H1 (cell line): ENCODE data around the gene STK33. TPM values are rescaled to one million over a fixed set of nuclear protein-coding genes. Genes with fewer than 3 reads are reported as not detected.

ENCODE experiments used
- CTCF ChIA-PET: fragments of 300-600 bp; sonication (Branson Sonifier 250); formaldehyde crosslinking; loops from one replicate; lab custom pipeline; 2021; ENCODE audit not compliant: partially characterized antibody; lab: Charles Lee
- POLR2A ChIA-PET: fragments of 300-600 bp; sonication (Branson Sonifier 250); formaldehyde crosslinking; loops from one replicate; lab custom pipeline; 2021; ENCODE audit warnings: inconsistent platforms; ENCODE audit not compliant: partially characterized antibody; lab: Charles Lee
- DNase-seq, 2 experiments: peaks; one replicate each; pipeline versions ENCODE4 v3.0.0 to v3.0.0-alpha.2; 2010 to 2022; ENCODE audit warnings: low spot score in 2 of 2, low read depth in 1 of 2, mixed read lengths in 1 of 2
- FAIRE-seq: peaks from 2 replicates; lab custom pipeline; 2011; peaks lifted over from hg19 to GRCh38; lab: Jason Lieb, UNC
- H2AFZ ChIP-seq: 2 replicates; pipeline ENCODE4 v1.8.1; 2012; ENCODE audit warnings: low read length, inconsistent platforms
- H2AK5ac ChIP-seq: 2 replicates; pipeline ENCODE4 v1.6.1; 2013; ENCODE audit warnings: low read depth, low read length
- H2BK120ac ChIP-seq: replicated peaks from 2 replicates; pipeline ENCODE3; 2013; ENCODE audit warnings: low read depth, low read length, inconsistent platforms
- H2BK12ac ChIP-seq: 2 replicates; pipeline ENCODE4 v1.6.1; 2013; ENCODE audit warnings: low read depth, low read length
- H2BK15ac ChIP-seq: 2 replicates; pipeline ENCODE4 v1.6.1; 2013; ENCODE audit warnings: low read length
- H2BK20ac ChIP-seq: 2 replicates; pipeline ENCODE4 v1.6.1; 2013; ENCODE audit warnings: low read length
- H2BK5ac ChIP-seq: 2 replicates; pipeline ENCODE4 v1.6.1; 2013; ENCODE audit warnings: low read depth, low read length
- H3K14ac ChIP-seq: 2 replicates; pipeline ENCODE4 v1.6.1; 2013; ENCODE audit warnings: inconsistent platforms; ENCODE audit not compliant: insufficient read length
- H3K18ac ChIP-seq: 2 replicates; pipeline ENCODE4 v1.6.1; 2013; ENCODE audit warnings: low read length; ENCODE audit errors: extremely low read depth
- H3K23ac ChIP-seq: 2 replicates; pipeline ENCODE4 v1.6.1; 2013; ENCODE audit warnings: inconsistent platforms; ENCODE audit not compliant: insufficient read length
- H3K23me2 ChIP-seq: 2 replicates; pipeline ENCODE4 v1.6.1; 2013; ENCODE audit warnings: low read depth, low read length
- H3K27ac ChIP-seq: 2 replicates; pipeline ENCODE4 v1.6.1; 2011; ENCODE audit warnings: low read depth, low read length, inconsistent platforms
- H3K27me3 ChIP-seq, 4 experiments: replicated peaks in 1 of 4; 1 replicate in 1 of 4; 2 replicates in 3 of 4; pipeline versions ENCODE4 v1.6.1 to v1.8.1; 2011 to 2013; ENCODE audit warnings: low read length in 3 of 4, mild to moderate bottlenecking in 3 of 4, inconsistent platforms in 2 of 4, mixed read lengths in 2 of 4, moderate library complexity in 1 of 4; ENCODE audit not compliant: control insufficient read depth in 3 of 4, insufficient read depth in 3 of 4; ENCODE audit errors: extremely low read depth in 1 of 4
- H3K36me3 ChIP-seq, 4 experiments: 2 replicates each; pipeline versions ENCODE4 v1.6.1 to v1.8.1; 2011 to 2013; ENCODE audit warnings: mild to moderate bottlenecking in 4 of 4, low read length in 3 of 4, moderate library complexity in 2 of 4, control low read depth in 1 of 4, inconsistent platforms in 1 of 4; ENCODE audit not compliant: insufficient read depth in 4 of 4, control insufficient read depth in 2 of 4
- H3K4ac ChIP-seq: replicated peaks from 2 replicates; pipeline ENCODE3; 2013; ENCODE audit warnings: low read length, low read depth, mixed read lengths, inconsistent platforms; ENCODE audit not compliant: insufficient read length
- H3K4me1 ChIP-seq, 4 experiments: replicated peaks in 1 of 4; 1 replicate in 1 of 4; 2 replicates in 3 of 4; pipeline versions ENCODE4 v1.6.1 to v1.8.1; 2011 to 2013; ENCODE audit warnings: low read length in 3 of 4, inconsistent platforms in 2 of 4, mixed read lengths in 1 of 4; ENCODE audit not compliant: insufficient read depth in 4 of 4, control insufficient read depth in 3 of 4
- H3K4me2 ChIP-seq, 2 experiments: 2 replicates each; pipeline versions ENCODE4 v1.6.1 to v1.8.1; 2011 to 2013; ENCODE audit warnings: low read depth in 2 of 2, low read length in 2 of 2, control low read depth in 1 of 2, inconsistent platforms in 1 of 2, mild to moderate bottlenecking in 1 of 2; ENCODE audit not compliant: insufficient read depth in 1 of 2
- H3K4me3 ChIP-seq, 4 experiments: fragments of 200-600, 300-600 bp in 1 of 4; sonication (generic), shearing (Covaris generic), sonication (Bioruptor Twin) in 1 of 4; 2 replicates each; pipeline versions ENCODE4 v1.5.1 to v1.8.1; 2011 to 2016; ENCODE audit warnings: low read length in 4 of 4, low read depth in 3 of 4, control low read depth in 2 of 4, inconsistent platforms in 2 of 4, mild to moderate bottlenecking in 2 of 4, mixed read lengths in 1 of 4, moderate library complexity in 1 of 4; ENCODE audit not compliant: insufficient read depth in 2 of 4; ENCODE audit errors: extremely low read depth in 1 of 4
- H3K56ac ChIP-seq: replicated peaks from 2 replicates; pipeline ENCODE3; 2013; ENCODE audit warnings: low read depth, mild to moderate bottlenecking, mixed read lengths, low read length, inconsistent platforms; ENCODE audit not compliant: insufficient read length
- H3K79me1 ChIP-seq: 2 replicates; pipeline ENCODE4 v1.6.1; 2013; ENCODE audit warnings: low read depth, low read length, control low read depth
- H3K79me2 ChIP-seq, 2 experiments: 2 replicates each; pipeline versions ENCODE4 v1.6.1 to v1.8.1; 2012 to 2013; ENCODE audit warnings: low read length in 2 of 2, mild to moderate bottlenecking in 2 of 2, inconsistent platforms in 1 of 2; ENCODE audit not compliant: insufficient read depth in 2 of 2, control insufficient read depth in 1 of 2
- H3K9ac ChIP-seq, 4 experiments: replicated peaks in 1 of 4; 1 replicate in 1 of 4; 2 replicates in 3 of 4; pipeline versions ENCODE4 v1.6.1 to v1.8.1; 2011 to 2013; ENCODE audit warnings: low read depth in 3 of 4, low read length in 3 of 4, control low read depth in 2 of 4, mild to moderate bottlenecking in 2 of 4, moderate library complexity in 2 of 4, inconsistent platforms in 1 of 4; ENCODE audit errors: extremely low read depth in 1 of 4
- H3K9me3 ChIP-seq, 2 experiments: 2 replicates each; pipeline versions ENCODE4 v1.6.1 to v1.8.1; 2012 to 2013; ENCODE audit warnings: mild to moderate bottlenecking in 2 of 2, moderate library complexity in 2 of 2, control low read depth in 1 of 2, inconsistent platforms in 1 of 2, low read depth in 1 of 2, low read length in 1 of 2, mixed read lengths in 1 of 2; ENCODE audit not compliant: insufficient read depth in 2 of 2
- H4K20me1 ChIP-seq, 2 experiments: replicated peaks in 1 of 2; 2 replicates each; pipeline versions ENCODE3 to v1.8.1; 2011 to 2013; ENCODE audit warnings: inconsistent platforms in 2 of 2, low read length in 2 of 2, mild to moderate bottlenecking in 1 of 2; ENCODE audit not compliant: insufficient read depth in 2 of 2, control insufficient read depth in 1 of 2
- H4K5ac ChIP-seq: 2 replicates; pipeline ENCODE4 v1.6.1; 2013; ENCODE audit warnings: low read length, low read depth, mixed read lengths, inconsistent platforms; ENCODE audit not compliant: insufficient read length
- H4K8ac ChIP-seq: 2 replicates; pipeline ENCODE4 v1.8.0; 2013; ENCODE audit warnings: mild to moderate bottlenecking, moderate library complexity, low read length, inconsistent platforms; ENCODE audit not compliant: insufficient read depth; ENCODE audit errors: extremely low read depth
- H4K91ac ChIP-seq: replicated peaks from 2 replicates; pipeline ENCODE3; 2013; ENCODE audit warnings: low read length, mixed read lengths, inconsistent platforms; ENCODE audit not compliant: insufficient read length
- ATF3 ChIP-seq: IDR thresholded peaks from 2 replicates; pipeline ENCODE4 v1.6.1; 2011; ENCODE audit warnings: low read depth, mild to moderate bottlenecking, low read length; ENCODE audit not compliant: insufficient read depth
- CTCF ChIP-seq, 3 experiments: IDR thresholded peaks; 1 replicate in 2 of 3; 2 replicates in 1 of 3; pipeline versions ENCODE4 v1.5.1 to v1.6.1; 2011; ENCODE audit warnings: low read length in 3 of 3, mild to moderate bottlenecking in 3 of 3, inconsistent platforms in 2 of 3, low read depth in 1 of 3, moderate library complexity in 1 of 3; ENCODE audit not compliant: insufficient read depth in 1 of 3; ENCODE audit errors: control extremely low read depth in 1 of 3
- JUN ChIP-seq: IDR thresholded peaks from 2 replicates; pipeline ENCODE4 v1.6.1; 2011; ENCODE audit warnings: low read depth, mild to moderate bottlenecking, improper control_type of control experiment, low read length
- NANOG ChIP-seq: IDR thresholded peaks from 2 replicates; pipeline ENCODE4 v1.6.1; 2011; ENCODE audit warnings: low read length, low read depth, mild to moderate bottlenecking, inconsistent platforms; ENCODE audit not compliant: insufficient read depth, poor library complexity, severe bottlenecking
- PHF8 ChIP-seq: fragments of 200-600 bp; sonication (generic); conservative IDR thresholded peaks from 2 replicates; pipeline ENCODE4 v1.7.1; 2012; ENCODE audit warnings: low read depth, mild to moderate bottlenecking, inconsistent platforms, low read length, moderate library complexity
- SIN3A ChIP-seq, 2 experiments: IDR thresholded peaks in 1 of 2; conservative IDR thresholded peaks in 1 of 2; 2 replicates each; pipeline ENCODE4 v1.6.1; 2011 to 2012; ENCODE audit warnings: low read length in 2 of 2, improper control_type of control experiment in 1 of 2, low read depth in 1 of 2, mild to moderate bottlenecking in 1 of 2
- SIX5 ChIP-seq: IDR thresholded peaks from 2 replicates; pipeline ENCODE4 v1.6.1; 2011; ENCODE audit warnings: mild to moderate bottlenecking, low read depth, low read length
- SP2 ChIP-seq: IDR thresholded peaks from 2 replicates; pipeline ENCODE4 v1.6.1; 2012; ENCODE audit warnings: mild to moderate bottlenecking, low read length, inconsistent platforms
- SRF ChIP-seq: IDR thresholded peaks from 2 replicates; pipeline ENCODE4 v1.6.1; 2011; ENCODE audit warnings: mild to moderate bottlenecking, low read depth, low read length, moderate library complexity
- TEAD4 ChIP-seq: IDR thresholded peaks from 2 replicates; pipeline ENCODE4 v1.6.1; 2012; ENCODE audit warnings: low read depth, low read length, inconsistent platforms, mixed read lengths
- ZNF274 ChIP-seq: IDR thresholded peaks from 2 replicates; pipeline ENCODE4 v1.7.0; 2012; ENCODE audit warnings: low read length, borderline replicate concordance; ENCODE audit errors: extremely low read depth
- WGBS, 2 experiments: shearing (Covaris generic) in 1 of 2; methylation state at CpG; one replicate each; pipeline versions ENCODE4 v1.1.6 to v1.1.7; 2013 to 2015; ENCODE audit warnings: low lambda C conversion rate in 2 of 2, mixed read lengths in 2 of 2, inconsistent platforms in 1 of 2, low coverage in 1 of 2, missing lambda C conversion rate in 1 of 2; ENCODE audit not compliant: insufficient replicate concordance in 2 of 2, insufficient coverage in 1 of 2, insufficient read length in 1 of 2; ENCODE audit errors: extremely low coverage in 1 of 2, missing lambda C conversion rate in 1 of 2; 5-methylcytosine and 5-hydroxymethylcytosine counted together
- polyA plus RNA-seq, 7 experiments: library from polyadenylated mRNA; depleted of rRNA in 3 of 7; stranded (reverse) in 5 of 7; unstranded in 2 of 7; fragments of >200 nt in 5 of 7; fragments of 200-250 nt in 2 of 7; gene quantifications; 1 replicate in 5 of 7; 2 replicates in 1 of 7; 4 replicates in 1 of 7; pipeline versions ENCODE4 v1.2.1 to v1.2.3, GENCODE V29; 2011 to 2013; ENCODE audit warnings: missing spikeins in 2 of 7, mixed read lengths in 2 of 7
- total RNA-seq: library from RNA; stranded (reverse); fragmentation: NEBNext Ultra II Directional; extraction: Animal tissue kit (Norgen Biotek cat#: 25700); gene quantifications from 2 replicates; pipeline ENCODE4 v1.2.1, GENCODE V29; 2021

Gene STK33
- total and polyA plus RNA-seq, 2 of the 8 experiments (the other 6 are each of a cell fraction or from before 2014, with no cell fraction given) = 8.8 to 25.1 TPM

GRCh38 chr11:8361206-8361605 is 232.8 kb downstream of the STK33 start:
- Histone ChIP-seq H3K9me3 (no peaks in the 10 kb centered on the region), H3K14ac (no peak overlapping the region), H2BK20ac (no peak overlapping the region), H3K79me1 (no peaks in the 10 kb centered on the region; the same call in 1 of the 2 replicates), H4K91ac (no peak overlapping the region), H4K8ac (no peak overlapping the region), H4K5ac (no peak overlapping the region), H3K27me3 (no peaks in the 10 kb centered on the region), H2BK12ac (no peak overlapping the region), H2BK5ac (no peak overlapping the region), H3K79me2 (no peaks in the 10 kb centered on the region), H2BK120ac (no peak overlapping the region), H3K36me3 (no peaks in the 10 kb centered on the region), H3K4me3 (no peak overlapping the region), H2AK5ac (no peak overlapping the region), H3K4me1 (no peaks in the 10 kb centered on the region; a peak in 2 of 7 replicates), H3K9ac (no peak overlapping the region), H3K4ac (no peak overlapping the region), H3K27ac (no peak overlapping the region), H3K23ac (no peak overlapping the region), H4K20me1 (no peaks in the 10 kb centered on the region), H3K56ac (no peak overlapping the region), H3K4me2 (no peak overlapping the region), H3K18ac (no peak overlapping the region; the same call in 1 of the 2 replicates), H2BK15ac (no peak overlapping the region), H2AFZ (no peak overlapping the region), H3K23me2 (no peaks in the 10 kb centered on the region)
- ChIA-PET CTCF (interaction anchor here (0.7 to 1.9 kb wide), 6 partner anchors 22 to 206 kb away, joined by 3 to 10 read pairs (median 4); partner anchors contain the start of gene LMO1), POLR2A (interaction anchor here (1.7 kb wide), 1 partner anchor 10 kb away, joined by 3 read pairs; no protein-coding TSS in a partner anchor)
- no peak for FAIRE-seq
- DNase-seq = no peak
- WGBS, 2 experiments = 90% methylated on average over 5 of the region's 7 CpGs; no CpG with 5 or more reads in 1 of the 2 experiments
- TF ChIP-seq TEAD4 = no peak
- TF ChIP-seq SIX5 = no peak
- no peak for TF ChIP-seq SRF
- TF ChIP-seq NANOG = no peak
- no peak for TF ChIP-seq ATF3
- TF ChIP-seq ZNF274 = no peak
- TF ChIP-seq SP2 = no peak
- no peak for TF ChIP-seq PHF8
- TF ChIP-seq CTCF (IDR thresholded peaks at IDR 0.05; ENCODE audit: control extremely low read depth in 1 of 3, insufficient read depth in 1 of 3, low read depth in 1 of 3, low read length in 3 of 3) = no peak
- no peak for TF ChIP-seq SIN3A (conservative IDR thresholded peaks at IDR 0.05 in 1 of 2, IDR thresholded peaks at IDR 0.05 in 1 of 2; ENCODE audit: low read depth in 1 of 2, low read length in 2 of 2)
- TF ChIP-seq JUN = no peak
